Urothelium cell line (cell line): ENCODE measurements around the gene TGFB1I1.
"Not testable (repeated sequence)": the region's sequence is repeated elsewhere in the genome, so short reads cannot be mapped to it uniquely, and the experiment has no call there.

Experiments
- DNase-seq: peaks from one replicate; pipeline ENCODE4 v3.0.0; 2011; ENCODE audit warnings: low spot score, mixed read lengths
- FAIRE-seq: peaks from 2 replicates; lab custom pipeline; 2011; peaks lifted over from hg19 to GRCh38; lab: Jason Lieb, UNC

The TGFB1I1 gene

DNA sequence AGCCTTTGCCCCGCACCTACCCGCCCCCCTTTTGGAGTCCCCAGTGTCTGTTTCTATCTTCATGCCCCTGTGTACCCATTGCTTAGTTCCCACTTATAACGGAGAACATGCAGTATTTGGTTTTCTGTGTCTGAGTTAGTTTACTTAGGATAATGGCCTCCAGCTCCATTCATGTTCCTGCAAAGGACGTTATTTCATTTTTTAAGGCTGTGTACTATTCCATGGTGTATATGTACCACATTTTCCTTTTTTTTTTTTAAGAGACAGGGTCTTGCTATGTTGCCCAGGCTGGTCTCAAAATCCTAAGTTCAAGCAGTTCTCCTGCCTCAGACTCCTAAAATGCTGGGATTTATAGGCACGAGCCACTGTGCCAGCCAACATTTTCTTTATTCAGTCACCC, 4.1 kb upstream of the TGFB1I1 start:
- no peak for DNase-seq
- no peak for FAIRE-seq

DNA sequence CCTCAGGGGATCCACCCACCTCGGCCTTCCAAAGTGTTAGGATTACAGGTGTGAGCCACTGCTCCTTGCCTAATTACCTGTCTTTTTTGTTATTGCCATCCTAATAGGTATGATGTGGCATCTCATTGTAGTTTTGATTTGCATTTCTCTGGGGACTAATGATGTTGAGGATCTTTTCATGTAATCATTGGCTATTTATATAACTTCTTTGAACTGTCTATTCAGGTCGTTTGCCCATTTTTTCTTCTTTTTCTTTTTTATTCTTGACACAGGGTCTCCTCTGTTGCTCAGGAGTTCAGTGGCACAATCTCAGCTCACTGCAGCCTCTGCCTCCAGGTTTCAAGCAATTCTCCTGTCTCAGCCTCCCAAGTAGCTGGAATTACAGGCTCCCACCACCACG, 1.3 kb upstream of the TGFB1I1 start:
- FAIRE-seq (no peak), DNase-seq (no peak)

DNA sequence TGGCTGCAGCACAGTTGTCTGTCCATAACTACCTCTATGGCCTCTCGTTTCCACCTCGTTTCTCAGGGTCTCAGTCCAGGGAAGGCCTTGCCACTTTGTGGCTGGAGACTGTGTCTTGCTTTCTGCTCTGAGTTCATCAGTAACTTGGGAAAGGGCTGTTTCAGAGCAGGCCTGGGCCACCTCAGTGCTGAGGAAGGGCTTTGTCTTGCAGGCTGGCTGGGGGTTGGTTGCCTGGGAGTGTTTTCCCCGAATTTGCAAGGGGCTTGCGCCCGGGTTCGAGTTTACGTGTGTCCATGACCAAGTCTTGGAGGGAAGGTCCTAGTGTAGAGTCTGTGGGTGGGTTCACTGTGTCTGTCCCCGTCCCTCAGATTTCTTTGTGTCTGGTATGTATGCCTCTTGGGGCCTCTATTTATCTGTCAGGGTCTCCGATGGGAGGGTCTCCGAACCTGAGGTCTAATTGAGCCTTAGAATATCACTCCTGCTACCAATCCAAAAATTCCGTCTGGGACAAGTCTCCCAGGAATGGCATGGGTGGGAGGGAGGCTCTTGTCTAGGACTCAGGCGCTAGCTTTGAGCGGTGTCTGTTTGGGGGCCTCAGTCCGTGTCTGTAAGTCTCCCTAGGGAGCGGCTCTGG, 594 bp upstream of the TGFB1I1 start:
- FAIRE-seq (no peak), DNase-seq (no peak)

DNA sequence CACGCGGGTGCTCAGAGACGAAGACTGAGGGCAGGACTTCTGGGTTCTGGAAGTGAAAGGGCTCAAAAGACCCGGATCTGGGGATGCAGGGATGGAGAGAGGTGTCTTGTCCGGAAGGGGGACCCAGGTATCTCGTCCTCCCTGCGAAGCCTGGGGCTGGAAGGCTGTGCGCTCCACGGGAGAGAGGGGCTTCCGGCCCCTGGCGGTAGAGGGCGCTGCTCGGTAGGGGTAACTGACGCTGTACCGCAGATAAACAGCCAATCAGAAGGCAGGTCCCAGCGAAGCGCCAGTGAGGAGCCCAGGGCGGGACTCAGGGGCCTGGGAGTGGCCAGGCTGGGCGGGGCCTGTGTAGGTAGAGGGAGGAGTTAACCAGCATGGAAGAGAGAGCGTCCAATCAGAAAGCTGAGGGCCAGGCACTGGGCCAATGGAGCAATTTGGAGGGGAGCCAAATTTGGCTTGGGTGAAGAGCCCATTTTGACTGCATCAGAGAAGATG, 804 bp downstream of the TGFB1I1 start:
- FAIRE-seq: no peak
- peak; percentile 88 for DNase-seq

DNA sequence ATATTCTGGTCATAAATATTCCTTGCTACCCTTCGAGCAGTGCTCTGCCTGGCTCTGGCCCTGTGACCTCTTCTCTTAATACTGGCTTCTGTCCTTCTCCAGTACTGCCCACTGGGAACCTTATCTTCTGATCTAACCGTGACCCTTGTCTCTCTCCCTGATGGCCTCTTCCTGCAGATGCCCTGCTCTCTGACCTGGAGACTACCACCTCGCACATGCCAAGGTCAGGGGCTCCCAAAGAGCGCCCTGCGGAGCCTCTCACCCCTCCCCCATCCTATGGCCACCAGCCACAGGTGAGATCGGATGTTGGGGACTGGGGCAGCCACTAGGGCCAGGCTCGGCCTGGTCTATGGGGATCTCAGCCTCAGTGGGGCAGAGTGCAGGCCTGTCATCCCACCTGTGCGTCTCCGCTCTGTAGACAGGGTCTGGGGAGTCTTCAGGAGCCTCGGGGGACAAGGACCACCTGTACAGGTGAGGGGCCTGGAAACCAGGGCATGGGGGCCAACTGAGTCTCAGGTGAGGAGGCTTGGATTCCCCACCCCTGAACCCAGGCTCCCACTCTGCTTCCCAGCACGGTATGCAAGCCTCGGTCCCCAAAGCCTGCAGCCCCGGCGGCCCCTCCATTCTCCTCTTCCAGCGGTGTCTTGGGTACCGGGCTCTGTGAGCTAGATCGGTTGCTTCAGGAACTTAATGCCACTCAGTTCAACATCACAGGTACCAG, 1.5 kb downstream of the TGFB1I1 start:
- DNase-seq: no peak
- no peak for FAIRE-seq

DNA sequence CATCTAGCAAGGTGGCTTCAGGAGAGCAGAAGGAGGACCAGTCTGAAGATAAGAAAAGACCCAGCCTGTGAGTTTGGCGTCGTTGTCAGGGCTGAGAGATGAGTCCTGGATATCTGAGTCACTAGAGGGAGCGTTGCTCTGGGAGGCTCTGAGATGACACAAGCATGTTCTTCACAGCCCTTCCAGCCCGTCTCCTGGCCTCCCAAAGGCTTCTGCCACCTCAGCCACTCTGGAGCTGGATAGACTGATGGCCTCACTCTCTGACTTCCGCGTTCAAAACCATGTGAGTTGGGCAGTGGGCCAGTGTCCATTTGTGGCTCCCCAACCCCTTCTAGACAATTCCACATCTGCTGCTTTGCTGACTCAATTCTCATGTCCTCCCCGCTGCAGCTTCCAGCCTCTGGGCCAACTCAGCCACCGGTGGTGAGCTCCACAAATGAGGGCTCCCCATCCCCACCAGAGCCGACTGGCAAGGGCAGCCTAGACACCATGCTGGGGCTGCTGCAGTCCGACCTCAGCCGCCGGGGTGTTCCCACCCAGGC, 2.3 kb downstream of the TGFB1I1 start:
- FAIRE-seq: no peak

DNA sequence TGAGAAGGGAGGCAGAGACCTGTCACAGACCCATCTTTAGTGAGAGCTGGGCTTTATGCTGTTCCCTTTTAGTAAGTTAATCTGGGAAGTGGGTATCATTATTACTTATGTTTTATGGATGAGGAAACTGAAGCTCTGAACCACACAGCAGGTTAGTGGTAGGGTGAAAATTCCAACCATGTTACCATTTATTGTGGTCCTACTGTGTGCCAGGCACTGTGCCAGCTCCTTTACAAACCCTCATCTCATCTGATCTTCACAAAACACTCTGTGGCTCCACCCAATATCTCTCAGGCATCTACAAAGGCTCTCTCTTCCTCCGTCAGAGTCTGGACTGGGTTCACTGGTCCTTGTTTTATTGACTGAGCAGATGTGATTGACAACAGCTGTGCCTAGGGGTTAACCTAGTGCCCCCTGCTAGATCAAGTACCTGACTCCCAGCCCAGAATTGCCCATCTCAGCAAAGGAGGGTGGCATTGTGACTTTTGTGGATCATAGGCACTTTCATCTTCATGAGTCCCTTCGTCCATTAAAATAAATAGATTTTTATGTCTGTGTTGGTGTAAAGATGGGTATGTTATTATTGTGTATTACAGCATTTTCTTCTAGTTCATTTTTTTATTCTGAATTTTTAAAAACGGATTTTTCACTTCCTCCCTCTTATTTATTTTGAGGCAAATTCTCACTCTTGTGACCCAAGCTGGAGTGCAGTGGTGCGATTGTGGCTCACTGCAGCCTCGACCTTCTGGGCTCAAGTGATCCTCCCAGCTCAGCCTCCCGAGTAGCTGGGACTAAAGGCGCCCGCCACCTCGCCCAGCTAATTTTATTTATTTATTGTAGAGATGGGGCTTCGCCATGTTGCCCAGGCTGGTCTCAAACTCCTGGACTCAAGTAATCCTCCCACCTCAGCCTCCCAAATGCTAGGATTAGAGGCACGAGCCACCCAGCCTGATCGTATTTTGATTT, 3.1 kb downstream of the TGFB1I1 start:
- FAIRE-seq (no peak), DNase-seq (no peak)

More for the DNA sequence above, 2.3 kb downstream of the TGFB1I1 start:
- no peak for DNase-seq

DNA sequence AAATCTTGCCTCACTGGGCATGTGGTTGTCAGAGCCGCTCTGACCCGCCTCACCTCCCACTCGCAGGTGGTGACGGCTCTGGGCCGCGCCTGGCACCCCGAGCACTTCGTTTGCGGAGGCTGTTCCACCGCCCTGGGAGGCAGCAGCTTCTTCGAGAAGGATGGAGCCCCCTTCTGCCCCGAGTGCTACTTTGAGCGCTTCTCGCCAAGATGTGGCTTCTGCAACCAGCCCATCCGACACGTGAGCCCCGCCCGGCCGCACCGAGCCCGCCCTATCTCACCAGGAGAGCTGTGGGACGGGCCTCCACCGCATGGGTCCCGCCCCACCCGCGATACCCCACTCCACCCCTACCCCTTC, 4.0 kb downstream of the TGFB1I1 start:
- DNase-seq (no peak), FAIRE-seq (no peak)

DNA sequence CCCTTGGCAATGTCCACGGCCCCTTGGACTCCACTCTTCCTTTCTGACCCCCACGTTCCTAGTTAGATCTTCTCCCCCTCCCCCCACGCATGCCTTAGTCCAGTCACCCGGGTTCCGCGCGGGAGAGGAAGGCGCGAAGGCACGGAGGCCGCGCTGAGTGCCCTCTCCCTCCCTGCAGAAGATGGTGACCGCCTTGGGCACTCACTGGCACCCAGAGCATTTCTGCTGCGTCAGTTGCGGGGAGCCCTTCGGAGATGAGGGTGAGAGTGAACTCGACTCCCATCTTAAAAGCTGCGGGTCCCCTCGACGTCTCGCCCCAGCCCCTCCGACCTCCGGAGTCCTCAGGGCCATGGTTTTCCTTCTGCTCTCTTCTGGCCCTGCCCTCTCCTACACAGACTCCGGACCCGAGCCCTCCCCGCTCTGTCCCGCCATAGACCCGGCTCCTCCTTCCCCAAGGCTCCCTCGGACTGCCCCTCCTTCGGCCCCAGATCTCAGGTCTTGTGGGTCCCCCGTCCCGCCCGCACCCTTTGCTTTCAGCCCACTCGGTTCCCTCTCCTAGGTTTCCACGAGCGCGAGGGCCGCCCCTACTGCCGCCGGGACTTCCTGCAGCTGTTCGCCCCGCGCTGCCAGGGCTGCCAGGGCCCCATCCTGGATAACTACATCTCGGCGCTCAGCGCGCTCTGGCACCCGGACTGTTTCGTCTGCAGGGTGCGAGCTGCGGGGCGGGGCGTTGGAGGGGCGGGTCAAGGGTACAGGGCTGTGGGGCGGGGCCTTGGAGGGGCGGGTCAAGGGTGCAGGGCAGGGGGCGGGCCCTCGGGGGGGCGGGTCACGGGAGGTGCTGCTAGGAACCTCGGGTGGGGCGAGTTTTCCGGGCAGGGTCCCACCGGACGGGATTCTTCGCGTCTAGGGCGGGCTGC, 4.6 kb downstream of the TGFB1I1 start:
- FAIRE-seq: no peak
- no peak for DNase-seq

DNA sequence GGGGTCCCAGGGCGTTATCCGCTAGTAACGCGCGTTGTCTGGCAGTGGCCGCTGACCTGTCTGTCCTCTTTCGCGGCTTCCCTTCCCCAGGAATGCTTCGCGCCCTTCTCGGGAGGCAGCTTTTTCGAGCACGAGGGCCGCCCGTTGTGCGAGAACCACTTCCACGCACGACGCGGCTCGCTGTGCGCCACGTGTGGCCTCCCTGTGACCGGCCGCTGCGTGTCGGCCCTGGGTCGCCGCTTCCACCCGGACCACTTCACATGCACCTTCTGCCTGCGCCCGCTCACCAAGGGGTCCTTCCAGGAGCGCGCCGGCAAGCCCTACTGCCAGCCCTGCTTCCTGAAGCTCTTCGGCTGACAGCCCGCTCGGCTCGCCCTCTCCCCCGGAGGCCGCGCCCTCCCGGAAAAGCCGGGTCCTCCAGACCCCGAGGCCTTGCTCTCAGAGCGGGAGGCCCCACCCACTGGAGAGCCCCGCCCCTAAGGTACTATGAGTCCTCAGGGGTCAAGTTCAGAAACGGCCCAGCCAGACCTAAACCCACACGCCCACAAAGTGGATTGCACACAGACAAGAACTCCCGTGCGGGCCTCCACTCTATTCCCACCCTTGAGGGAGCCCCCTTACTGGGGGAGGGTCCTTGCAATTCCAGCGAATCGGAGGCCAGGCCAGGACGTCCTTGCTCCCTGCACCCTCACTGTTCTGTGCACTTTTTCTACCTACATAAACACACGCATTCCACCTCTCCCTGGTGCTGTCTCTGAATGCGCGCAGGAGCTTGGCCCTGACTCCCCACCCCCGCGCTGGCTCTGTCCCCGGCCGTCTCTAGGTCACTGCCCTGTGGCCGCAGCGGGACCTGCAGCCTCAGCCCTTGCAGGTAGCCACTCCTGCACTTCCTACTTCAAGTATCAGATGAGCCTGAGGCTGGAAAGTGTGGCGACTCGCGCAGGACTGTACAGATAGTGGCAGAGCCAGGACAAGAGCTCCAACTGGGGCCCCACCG, 5.6 kb downstream of the TGFB1I1 start:
- DNase-seq (no peak), FAIRE-seq (no peak)

DNA sequence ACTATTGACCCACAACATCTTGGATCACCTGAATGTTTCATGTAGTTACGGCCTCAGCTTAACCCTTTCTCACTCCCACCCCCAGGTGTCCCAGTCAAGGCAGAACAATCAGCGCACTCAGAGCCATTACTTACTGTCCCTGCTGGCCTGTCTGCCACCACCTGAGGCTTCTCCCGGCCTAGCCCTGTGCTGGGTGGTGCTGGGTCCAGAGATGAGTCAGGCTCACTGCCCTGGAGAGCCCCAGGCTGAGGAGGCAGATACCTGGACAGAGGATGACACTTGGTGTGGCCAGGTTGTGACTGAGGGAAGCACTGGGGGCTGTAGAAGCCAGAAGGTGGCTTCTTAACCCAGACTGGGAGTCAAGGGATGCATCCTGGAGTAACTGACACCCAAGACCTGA, 7.0 kb downstream of the TGFB1I1 start:
- DNase-seq (no peak), FAIRE-seq (no peak)

DNA sequence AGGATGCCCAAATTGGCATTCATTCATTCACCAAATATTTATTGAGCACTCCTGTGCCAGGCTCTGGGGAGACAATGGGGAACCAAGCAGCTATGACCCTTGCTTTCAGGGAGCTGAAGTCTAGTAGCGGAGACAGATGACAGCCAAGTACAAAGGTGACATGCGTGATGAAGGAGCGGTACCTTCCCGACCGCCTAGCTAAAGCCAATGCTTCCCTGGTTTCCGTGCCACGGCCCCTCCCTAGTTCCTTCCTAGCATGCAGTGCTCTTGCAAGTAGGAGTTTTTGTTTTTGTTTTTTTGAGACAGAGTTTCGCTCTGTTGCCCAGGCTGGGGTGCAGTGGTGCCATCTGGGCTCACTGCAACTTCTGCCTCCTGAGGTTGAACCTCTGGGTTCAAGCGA, 7.8 kb downstream of the TGFB1I1 start:
- DNase-seq: no peak
- FAIRE-seq: no peak

DNA sequence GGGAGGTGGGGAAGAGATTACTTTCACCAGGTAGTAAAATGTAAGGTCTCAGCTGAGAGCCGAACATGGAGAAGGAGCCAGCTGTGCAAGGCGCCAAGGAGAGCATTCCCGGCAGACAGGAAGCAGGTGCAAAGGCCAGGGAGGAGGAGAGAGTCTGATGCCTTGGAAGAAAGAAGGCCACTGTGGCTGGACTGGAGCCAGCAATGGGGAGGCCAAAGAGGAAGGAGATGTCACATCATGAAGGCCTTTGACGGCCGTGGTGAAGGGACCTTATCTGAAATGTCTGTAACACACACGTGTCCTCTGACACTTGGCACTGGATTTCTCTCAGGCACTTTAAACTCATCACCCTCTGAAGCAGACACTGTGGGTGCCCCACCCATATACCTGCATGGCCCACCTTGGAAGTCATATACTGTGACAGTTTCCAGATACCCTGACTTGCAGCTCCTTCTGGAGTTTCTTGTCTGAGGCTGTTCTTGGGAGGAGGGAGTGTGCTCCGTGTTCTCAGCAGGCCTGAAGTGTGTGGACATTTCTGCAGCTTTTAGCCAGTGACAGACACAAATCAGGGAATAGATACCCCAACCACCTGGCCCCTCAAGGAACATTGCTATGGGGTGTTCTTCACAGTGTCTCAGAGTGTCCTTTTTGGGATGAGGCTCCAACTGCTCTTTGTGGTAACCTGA, 9.0 kb downstream of the TGFB1I1 start:
- DNase-seq (no peak), FAIRE-seq (no peak)

DNA sequence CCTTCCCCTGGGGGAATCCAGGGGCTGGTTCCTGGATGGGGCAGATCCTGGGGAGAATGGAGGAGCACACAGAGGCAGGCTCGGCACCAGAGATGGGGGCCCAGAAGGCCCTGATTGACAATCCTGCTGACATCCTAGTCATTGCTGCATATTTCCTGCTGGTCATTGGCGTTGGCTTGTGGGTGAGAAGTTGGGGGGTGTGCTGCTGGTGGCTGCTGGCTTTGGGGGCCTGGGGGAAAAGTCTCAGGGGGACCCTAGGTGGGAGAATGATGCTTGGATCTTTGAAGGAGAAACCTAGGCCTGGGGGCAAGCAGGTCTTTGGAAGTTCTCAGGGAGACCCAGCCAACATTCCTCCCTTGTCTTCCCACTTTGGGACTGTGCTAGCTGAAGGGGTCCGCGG, 11.1 kb downstream of the TGFB1I1 start, which contains the start of gene SLC5A2:
Gene SLC5A2 (plus strand): TSS at position 43 of the 400 bp plus-strand sequence. CDS start 14 bp downstream, at position 57.
- DNase-seq (no peak), FAIRE-seq (no peak)

DNA sequence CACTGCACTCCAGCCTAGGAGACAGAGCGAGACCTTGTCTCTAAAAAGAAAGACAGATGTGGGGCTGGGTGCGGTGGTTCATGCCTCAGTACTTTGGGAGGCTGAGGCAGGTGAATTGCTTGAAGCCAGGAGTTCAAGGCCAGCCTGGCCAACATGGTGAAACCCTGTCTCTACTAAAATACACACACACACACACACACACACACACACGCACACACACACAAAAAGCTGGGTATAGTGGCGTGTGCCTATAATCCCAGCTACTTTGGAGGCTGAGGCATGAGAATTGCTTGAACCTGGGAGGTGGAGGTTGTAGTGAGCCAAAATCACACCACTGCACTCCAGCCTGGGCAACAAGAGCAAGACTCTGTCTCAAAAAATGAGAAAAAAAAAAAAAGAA, 12.1 kb downstream of the TGFB1I1 start:
- DNase-seq, FAIRE-seq: not testable (repeated sequence)

DNA sequence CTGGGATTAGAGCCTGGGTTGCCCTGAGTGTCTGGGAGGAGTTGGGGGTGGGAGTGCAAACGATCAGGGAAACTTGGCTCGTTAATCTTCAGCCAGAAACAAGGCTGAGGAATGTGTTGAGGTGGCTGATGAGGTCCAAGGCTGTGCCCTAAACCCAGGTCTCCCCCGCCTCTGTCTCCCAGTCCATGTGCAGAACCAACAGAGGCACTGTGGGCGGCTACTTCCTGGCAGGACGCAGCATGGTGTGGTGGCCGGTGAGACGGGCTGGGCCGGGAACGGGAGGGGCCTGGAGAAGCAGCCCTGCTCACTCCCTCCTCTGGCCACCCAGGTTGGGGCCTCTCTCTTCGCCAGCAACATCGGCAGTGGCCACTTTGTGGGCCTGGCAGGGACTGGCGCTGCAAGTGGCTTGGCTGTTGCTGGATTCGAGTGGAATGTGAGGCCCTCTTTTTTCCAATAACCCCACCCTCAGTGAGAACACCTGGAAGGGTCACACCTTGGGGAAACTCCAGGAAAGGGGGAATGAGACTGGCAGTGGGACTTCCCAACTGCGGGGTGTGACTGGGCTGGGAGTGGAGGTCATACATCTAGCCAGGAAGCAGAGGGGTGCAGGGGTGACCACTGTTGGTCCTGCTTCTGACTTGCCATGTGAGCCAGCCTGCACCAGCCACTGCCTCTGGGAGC, 12.7 kb downstream of the TGFB1I1 start:
- FAIRE-seq: no peak
- peak; percentile 23 for DNase-seq

DNA sequence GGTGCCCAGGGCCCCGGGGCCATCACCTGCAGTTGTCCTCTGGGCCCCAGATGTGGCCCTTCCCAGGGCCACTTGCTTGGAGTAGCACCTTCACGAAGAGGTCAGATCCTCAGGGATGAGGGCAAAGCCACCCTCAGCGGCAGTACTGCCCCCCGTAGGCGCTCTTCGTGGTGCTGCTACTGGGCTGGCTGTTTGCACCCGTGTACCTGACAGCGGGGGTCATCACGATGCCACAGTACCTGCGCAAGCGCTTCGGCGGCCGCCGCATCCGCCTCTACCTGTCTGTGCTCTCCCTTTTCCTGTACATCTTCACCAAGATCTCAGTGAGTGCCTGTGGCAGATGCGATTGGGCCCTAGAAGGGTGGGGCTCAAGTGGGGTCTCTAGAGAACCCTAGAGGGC, 13.6 kb downstream of the TGFB1I1 start:
- FAIRE-seq (no peak), DNase-seq (no peak)

DNA sequence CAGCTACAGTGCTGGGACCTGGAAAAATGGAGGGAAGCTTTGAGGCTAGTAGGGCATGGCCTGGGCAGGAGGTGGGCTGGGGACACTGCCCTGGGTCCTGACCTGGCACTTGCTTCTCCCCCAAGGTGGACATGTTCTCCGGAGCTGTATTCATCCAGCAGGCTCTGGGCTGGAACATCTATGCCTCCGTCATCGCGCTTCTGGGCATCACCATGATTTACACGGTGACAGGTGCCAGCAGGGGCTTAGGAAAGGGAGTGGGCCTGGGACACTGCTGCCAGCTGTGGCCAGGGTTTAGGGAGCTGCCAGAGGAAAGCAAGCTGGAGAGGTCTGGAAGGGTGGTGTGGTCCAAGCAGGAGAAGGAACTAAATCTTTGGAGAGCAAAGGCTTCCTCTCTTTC, 14.1 kb downstream of the TGFB1I1 start:
- no peak for FAIRE-seq
- no peak for DNase-seq
